Epidermal melanocyte (primary cell): ENCODE results near the gene TSEN54.
A peak's percentile ranks its signal among the peaks of the same experiment; 100 is the strongest.
"Not testable (repeated sequence)": the region's sequence is repeated elsewhere in the genome, so short reads cannot be mapped to it uniquely, and the experiment has no call there.

Source experiments
- DNase-seq: peaks from one replicate; pipeline ENCODE4 v3.0.0; 2011; ENCODE audit warnings: low spot score; ENCODE audit not compliant: insufficient read length

TSEN54 gene

GRCh38 chr17:75516255-75516618 lies at the start of gene TSEN54:
TSEN54 (plus strand) TSS chr17:75516528; CDS start chr17:75516561, 33 bp downstream.
- DNase-seq = peak; percentile 99

- DNase-seq = no peak
Observed at GRCh38 chr17:75468291-75468754, 48.0 kb upstream of the TSEN54 start.

GRCh38 chr17:75468779-75469373 lies 47.5 kb upstream of the TSEN54 start:
- no peak for DNase-seq

- DNase-seq = no peak
Observed at GRCh38 chr17:75471207-75471606, 45.1 kb upstream of the TSEN54 start.

- DNase-seq = no peak
Observed at GRCh38 chr17:75472119-75472518, 44.2 kb upstream of the TSEN54 start.

GRCh38 chr17:75473246-75473645 lies 43.1 kb upstream of the TSEN54 start:
- DNase-seq = no peak

GRCh38 chr17:75474736-75475135 lies 41.6 kb upstream of the TSEN54 start:
- no peak for DNase-seq

GRCh38 chr17:75475144-75475835 lies 41.0 kb upstream of the TSEN54 start:
- DNase-seq = no peak

GRCh38 chr17:75475851-75476250 lies 40.5 kb upstream of the TSEN54 start:
- DNase-seq = no peak

- peak; percentile 68 for DNase-seq
Observed at GRCh38 chr17:75476271-75476671, 40.1 kb upstream of the TSEN54 start.

GRCh38 chr17:75476752-75477489 lies 39.4 kb upstream of the TSEN54 start:
- DNase-seq = no peak

GRCh38 chr17:75477490-75477862 lies 38.9 kb upstream of the TSEN54 start:
- not testable (repeated sequence) for DNase-seq

- DNase-seq = no peak
Observed at GRCh38 chr17:75478508-75478907, 37.8 kb upstream of the TSEN54 start.

- DNase-seq = no peak
Observed at GRCh38 chr17:75480281-75480680, 36.0 kb upstream of the TSEN54 start.

GRCh38 chr17:75481194-75482068 lies 34.9 kb upstream of the TSEN54 start:
- no peak for DNase-seq

GRCh38 chr17:75482098-75482942 lies 34.0 kb upstream of the TSEN54 start:
- no peak for DNase-seq

- DNase-seq = no peak
Observed at GRCh38 chr17:75485688-75486087, 30.6 kb upstream of the TSEN54 start.

GRCh38 chr17:75486151-75486550 lies 30.2 kb upstream of the TSEN54 start:
- no peak for DNase-seq

GRCh38 chr17:75486951-75487350 lies 29.4 kb upstream of the TSEN54 start:
- DNase-seq = no peak

- DNase-seq = no peak
Observed at GRCh38 chr17:75487351-75488070, 28.8 kb upstream of the TSEN54 start.
